T-helper 9 cell (primary cell): Measurements from ENCODE around the gene MYL12A.

Experiments
- DNase-seq: peaks from one replicate; pipeline ENCODE4 v3.0.0-alpha.2; 2020

The MYL12A gene

DNA sequence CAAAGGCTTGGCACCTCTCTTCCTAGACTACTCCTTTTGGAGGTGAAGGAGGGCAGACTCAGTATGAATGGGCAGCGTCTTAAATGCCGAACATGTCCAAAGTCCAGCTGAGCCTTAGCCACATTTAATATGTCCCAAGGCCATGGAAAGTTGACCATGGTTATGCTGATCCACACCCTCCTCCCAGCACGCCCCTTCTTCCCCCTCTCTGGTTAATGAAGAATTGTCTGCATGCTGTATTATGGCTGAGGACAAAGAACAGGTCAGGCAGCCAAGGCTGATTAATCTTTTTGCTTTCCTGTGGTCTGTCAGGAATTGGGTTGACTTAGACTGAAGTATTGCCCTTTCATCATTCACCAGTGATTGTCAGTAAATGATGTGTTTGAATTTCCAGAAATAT is 22.0 kb upstream of the MYL12A start:
- no peak for DNase-seq

DNA sequence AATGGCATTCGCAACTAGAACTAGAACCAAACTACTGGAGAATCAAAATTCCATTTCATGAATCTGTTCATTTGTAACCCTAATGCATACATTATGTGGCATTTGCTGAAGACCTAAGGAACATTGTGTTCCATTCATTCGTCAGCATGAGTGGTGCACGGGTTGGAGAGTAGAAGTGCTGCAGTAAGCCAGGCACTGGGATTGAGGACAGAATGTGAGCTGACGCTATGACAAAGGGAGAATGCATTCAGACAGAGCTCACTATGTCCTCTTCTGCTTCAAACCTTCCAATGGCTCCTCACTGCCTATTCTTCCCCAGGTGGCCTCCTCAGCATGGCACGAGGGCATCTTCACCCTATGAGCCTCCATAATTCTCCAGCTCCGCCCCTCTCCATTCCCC is 21.6 kb upstream of the MYL12A start:
- no peak for DNase-seq

DNA sequence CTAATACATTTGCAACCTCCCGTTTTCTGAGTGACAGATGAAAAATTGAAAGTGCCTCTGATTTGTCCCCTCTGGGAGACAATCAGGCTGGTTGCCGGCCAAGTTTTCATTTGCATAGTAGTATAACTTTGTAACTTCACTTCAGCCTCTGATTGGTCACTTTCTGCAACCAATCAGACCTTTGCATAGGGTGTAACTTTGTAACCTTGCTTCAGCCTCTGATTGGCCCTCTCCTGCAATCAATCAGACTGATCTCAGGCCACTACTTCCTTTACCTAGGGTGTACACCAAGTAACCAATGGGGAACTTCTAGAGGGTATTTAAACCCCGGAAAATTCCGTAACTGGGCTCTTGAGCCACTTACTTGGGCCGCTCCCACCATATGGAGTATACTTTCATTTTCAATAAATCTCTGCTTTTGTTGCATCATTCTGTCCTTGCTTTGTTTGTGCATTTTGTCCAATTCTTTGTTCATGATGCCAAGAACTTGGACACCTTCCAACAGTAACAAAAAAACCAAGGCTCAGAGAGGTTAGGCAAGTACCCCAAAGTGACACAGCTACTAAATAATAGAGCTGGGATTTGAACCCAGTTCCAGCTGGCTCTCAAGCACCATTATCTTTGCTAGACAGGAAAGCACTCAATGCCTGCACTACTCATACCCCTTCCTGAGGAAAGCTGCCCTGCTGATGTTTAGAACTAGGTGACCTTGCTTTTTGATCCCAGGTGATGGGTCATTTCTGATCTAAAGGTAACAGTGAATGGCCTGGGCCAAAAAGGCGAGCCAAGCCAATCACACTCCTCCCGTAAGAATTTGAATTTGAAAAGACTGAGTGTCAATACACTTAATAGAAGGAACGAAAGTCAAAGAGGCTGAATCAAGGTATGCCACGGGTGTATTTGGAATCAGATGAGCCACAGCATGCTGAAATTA is 16.9 kb upstream of the MYL12A start:
- DNase-seq = no peak

DNA sequence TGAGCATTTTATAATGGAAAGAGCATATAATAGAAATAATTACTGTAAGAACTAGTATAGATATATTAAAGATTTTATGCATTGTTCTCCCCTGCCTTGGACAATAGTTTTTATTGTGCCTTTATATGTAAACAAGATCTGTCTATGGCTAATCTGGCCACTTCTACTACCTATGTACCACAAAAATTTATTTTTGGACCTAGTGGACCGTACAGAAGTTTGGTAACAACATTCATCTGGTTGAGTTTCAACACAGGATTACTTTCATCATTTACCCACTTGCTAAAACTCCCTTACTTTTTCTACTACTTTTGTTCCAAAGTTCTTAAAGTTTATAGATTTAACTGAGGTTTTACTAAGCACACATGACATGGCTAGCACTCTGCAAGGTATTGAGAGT is 14.6 kb upstream of the MYL12A start:
- no peak for DNase-seq

DNA sequence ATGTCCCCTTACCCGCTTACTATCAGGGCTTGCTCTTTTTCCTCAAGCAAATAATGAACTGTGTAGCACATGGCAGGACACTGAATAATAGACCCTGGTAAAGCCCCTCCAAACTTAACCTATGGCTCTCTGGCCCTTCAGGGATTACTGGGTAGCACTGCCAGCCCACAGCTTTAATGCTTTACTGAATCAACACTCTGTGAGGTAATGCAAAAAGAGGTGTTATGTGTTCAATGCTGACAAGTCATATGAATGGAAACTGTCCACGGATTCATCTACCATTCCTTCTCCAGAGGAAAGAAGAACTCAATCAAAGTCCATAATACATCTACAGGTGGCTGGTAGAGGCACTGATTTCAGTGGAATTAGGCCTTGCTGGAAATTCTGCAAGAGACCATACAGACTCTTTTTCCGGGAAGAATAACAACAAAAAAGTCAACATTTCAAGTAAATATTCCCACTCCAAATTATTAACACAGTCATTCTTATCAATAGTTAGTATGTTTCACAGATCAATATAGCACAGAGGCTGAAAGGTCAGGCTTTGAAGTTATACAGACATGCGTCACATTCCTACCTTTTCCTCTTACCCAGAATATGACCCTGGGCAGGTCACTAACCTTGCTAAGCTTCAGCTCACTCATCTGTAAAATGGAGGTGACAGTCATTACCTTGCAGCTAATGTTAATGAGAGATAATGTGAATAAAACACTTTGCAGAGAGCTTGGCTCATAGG is 14.0 kb upstream of the MYL12A start:
- DNase-seq = no peak

DNA sequence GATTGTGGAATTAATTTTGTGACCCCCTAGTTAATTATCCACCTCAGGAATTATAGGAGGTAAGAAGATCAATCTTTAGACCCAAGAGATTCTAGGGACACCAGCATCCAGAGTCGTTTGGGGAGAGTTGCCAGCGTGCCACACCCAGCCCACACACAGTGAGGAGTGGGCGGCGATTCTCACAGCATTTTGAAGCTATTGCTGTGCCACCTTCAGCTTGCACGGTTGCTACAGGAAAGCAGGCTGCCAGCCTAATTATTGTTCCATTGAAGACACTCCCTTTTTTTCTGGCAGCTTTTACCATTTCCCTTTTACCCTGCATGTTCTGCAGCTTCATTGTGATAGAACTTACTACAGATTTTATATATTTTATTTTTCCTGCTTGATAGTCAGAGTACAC is 13.1 kb upstream of the MYL12A start:
- DNase-seq = no peak

DNA sequence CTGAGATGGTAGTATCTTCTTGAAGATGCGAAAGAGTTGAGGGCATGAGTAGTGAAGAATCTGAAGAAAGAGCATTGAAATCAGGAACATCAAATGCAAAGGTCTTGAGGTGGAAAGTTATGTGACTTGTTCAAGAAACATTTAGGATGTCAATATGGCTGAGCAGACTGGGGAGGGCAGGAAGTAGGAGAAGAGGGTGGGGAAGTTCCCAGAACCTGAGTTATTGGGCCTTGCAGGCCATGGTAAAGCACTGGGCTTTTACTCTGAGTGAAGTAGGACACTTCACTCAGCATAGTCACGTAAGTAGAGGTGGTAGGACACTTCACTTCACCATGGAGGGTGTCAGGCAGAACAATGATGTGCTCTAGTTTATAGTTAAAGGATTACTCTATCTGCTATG is 11.8 kb upstream of the MYL12A start:
- no peak for DNase-seq

DNA sequence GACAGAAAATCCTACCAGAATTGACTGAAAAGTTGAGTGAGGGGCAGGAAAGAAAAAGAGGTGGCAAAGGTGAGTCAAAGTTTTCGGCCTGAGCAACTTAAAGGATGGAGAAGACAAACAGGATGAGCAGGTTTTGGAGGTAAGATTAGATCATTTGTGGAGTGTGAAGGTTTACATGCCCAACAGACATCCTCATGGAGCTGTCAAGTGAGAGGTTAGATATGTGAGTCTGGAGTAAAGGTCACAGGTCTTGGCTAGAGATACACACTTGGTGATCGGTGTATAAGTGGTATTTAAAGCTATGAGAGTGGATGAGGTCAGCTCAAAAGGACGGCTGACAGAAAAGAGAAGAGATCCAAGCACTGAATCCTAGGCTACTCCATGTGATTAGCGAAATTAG is 11.1 kb upstream of the MYL12A start:
- DNase-seq = no peak

DNA sequence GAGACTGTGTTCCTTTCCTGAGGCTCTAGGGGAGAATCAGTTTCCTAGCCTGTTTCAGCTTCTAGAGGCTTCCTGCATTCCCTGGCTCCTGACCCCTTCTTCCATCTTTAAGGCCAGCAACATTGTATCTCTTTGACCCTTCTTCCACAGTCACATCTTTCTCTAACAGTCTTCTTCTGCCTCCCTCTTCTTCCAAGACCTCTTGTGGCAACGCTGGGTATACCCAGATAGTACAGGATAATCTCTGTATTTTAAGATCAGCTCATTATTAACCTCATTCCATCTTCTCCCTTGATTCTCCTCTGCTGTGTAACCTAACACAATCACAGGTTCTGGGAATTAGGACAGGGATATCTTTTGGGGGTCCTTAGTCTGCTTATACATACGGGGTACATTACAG is 8.9 kb upstream of the MYL12A start:
- no peak for DNase-seq

DNA sequence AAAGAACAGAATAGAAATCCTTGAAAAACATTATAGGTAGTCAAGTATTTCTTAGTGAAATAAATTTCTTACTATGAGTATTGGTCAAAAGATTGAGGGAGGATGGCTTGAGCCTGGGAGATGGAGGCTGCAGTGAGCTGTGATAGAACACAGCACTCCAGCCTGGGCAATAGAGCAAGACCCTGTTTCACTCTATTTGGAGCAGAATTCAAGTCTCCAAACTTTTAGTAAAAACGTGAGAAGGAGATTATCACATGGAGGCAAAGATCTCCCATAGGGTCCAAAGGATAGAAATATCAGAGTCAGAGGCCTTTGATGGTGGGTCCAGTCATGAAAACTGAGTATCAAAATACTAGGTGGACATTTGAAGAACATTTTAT is 2.4 kb upstream of the MYL12A start:
- DNase-seq = no peak

DNA sequence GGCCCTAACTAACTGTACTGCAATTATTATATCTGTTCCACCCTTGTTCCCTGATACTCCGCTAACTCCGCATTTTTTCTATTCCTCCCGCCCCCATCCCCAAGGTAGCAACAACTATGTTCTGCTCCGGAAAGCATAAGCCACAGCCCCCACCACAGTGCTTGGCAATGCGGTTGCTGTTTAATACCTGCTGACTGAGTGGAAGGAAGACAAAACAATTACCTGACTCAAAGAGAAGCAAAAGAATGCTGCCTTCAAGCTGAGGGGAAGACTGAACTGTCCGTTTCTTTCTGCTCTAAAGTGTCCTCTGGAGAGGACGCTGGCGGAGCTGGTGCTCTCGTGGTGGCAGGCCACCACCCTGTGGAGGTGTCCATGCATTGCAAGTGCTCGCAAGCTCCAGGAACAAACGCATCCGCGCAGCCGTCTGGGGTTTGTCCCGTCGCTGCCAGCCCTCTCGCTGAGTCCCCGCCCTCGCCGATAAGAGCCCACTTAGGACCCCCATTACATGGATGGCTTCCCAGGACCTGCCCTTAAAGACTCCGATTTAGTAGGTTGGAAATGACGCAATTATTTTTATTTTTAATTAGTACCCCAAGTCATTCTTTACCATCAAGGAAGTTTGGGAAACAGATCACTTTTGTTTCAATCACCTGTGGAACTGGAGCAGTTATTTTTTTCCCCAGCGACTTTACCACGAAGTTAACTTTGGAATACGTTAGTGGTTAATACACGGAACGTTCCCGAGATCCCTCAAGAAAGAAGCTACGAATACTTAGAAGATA is 1.6 kb upstream of the MYL12A start:
- peak; percentile 55 for DNase-seq

DNA sequence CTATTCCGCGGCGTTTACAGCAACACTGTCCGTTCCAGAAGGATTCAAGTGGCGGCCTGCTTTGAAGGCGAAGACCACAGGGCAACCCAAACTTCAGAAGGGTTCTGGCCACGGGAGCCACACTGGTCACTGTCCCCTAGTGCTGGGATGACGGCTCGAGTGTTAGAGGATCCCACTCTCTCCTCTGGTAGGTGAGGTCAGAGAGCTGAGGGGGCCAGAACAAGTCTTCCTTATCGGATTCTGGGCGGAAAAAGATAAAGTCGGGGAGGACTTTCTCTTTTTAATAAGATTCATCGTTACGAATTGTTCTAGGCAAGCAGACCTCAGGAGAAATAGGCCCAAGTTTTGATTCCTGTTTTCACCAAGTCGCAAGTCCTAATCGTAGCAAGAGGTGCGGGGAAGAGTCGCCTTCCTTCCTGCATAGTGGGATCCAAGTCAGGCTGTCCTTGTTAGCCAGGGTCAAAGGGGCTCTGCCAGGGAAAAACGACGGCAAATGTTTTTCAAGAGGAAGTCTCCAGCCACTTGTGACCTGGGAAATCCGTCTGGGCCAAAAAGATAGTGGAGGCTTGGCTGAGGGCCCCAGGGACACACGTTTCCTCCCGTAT is 864 bp upstream of the MYL12A start:
- DNase-seq = no peak

DNA sequence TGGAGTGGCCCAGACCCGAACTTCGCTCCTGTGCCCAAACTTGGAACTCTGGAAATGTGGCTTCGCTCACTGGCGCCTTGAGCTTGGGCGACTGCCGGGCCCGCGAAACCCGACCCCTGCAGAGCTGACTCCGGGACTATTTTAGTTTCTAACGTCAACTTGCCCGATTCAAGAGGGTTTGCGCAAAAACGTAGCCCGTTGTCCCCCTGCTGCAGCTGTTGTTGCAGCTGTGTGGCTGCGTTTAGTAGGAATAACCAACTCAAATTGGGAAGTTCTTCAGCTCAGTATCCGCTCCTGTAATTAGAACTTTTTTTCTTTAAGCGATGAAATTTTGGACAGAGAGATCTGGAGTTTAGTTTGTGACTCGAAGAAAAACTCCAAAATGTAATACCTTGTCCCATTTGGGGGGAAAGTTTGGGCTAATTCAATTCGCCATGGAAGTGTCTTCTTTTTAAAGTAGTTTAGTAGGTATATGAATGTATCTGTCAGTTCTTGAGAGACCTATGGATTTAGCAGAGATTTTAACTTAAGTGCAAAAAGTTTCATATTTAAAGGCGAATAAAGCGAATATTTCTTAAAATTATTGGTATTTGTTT is 559 bp downstream of the MYL12A start:
- DNase-seq = no peak

DNA sequence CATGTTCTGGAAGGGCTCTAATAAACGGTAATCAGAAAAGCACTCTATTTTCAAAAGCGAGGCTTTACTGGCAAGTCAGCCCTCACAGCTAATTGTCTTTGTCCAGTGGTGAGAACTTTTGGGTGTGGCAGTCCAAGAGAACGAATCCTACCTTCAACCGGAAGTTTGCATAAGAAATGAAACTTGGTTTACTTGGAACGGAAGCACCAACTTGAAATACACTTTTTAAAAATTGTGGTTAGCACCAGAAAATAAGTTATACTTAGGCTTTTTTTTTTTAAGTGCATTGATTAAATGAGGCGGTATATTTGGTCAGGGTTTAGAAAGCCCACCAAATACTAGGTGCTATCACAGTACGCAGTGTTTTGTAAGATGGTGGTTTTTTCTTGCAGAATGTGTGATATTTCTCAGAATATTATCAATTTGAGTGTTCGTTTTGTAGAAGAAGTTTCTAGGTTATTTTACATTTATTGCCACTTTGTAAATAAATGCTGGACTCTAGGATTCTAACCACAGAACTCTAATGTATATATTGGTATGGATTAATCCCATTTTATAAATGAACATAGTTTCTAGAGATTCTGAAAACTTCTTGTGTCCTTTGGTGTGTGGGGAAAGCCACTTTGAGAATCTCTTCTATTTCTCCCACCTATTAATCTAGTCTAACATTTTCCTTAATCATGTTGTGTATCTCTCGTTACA is 1.2 kb downstream of the MYL12A start:
- DNase-seq = no peak

DNA sequence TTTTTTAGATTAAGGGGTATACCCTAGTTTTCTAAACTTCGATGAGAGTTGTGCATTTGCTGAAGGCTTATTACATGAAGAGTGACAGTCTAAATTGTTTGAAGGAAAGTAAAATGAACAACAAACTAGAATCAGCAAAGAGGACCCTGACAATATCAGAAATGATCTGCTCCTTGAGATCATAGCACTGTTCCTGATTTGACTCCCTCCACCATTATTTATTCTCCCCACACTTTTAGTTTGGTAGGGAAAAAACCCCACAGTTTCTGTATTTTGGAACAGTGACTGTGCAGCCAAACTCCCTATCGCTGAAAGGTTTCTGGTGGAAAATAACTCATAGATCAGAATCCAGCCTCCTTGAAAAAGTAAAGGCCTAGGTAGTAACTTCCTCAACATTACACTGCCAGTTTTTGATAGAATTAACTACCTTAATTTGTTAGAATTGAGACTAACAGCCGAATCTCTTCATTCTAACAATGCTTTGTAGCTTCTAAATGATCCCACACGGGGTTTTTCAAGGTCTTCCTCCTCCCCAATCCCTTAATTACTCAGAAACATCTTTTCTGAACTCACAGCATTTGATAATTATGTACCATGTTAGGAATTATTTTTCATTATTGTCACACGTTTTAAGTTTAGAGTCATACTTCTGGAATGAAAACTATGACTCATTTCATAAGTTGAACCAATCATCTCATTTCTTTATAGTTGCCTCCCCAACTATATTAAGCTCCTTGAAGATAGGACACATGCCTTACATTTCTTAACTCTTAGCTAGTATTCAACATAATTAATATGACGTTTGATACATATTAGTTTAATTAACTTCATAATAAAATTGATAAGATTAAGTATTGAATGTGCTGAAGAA is 2.9 kb downstream of the MYL12A start:
- DNase-seq = no peak

DNA sequence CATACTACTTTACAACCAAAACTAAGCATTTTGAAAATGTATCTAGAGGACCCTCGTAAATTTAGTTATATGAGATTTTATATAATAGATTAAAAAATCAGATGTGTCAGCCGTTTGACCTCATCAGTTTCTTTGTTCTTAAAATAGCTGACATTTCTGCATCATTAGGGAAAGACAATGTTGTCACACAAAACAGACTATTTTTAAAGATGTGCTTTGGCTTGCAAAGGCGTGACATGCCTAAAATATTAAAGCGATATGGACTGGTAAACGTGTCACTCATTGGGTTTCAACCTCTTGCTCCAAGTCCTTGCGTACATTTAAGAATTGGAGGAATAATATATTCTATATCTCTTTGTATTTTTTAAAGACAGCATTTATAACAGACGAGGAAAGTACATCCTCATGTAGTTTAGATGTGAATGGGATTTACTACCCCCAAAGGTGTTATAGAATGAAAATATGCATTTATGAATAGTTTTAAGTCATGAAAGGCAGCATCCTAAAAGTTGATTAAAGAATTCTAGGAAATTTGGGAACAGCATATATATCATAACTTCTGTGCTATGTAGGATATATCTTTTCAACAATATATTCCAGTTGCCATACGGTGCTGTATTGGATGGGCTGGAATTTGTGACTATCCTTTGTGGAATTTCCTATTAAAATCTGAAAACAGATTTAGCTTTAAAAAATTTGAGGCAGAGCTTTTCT is 3.8 kb downstream of the MYL12A start:
- no peak for DNase-seq

DNA sequence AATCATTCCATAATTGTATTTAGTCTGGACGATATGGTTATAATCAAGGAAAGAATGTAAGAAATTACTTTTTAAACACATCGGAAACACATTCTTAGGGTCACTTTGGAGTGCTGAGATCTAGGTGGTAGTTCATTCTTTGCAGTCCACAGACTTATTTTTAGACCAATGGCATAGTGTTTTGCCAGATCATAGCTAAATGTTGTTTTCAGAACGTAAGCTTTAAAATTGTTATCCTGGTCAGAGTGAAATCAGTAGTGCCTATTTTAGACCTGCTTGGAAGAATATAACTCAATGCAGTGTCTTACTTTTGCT is 4.3 kb downstream of the MYL12A start:
- no peak for DNase-seq

DNA sequence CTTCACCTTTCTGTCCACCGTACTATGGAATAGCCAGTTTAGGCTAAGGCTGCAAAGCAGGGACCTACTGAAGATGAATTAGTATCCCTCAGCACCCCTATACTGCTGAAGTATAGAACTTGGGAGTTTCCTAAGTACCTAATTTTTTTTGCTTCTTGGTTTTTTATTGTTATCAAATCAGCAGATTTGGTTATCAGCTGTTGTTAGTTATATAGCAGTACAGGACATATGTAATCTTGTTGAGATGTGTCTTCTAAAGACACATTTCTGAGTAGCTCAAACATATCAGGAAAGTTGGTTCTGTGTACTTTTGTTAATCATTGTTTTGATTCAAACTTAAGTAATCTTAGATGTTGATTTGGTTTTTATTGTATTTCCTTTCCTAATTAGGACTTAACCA is 5.2 kb downstream of the MYL12A start:
- DNase-seq = no peak

DNA sequence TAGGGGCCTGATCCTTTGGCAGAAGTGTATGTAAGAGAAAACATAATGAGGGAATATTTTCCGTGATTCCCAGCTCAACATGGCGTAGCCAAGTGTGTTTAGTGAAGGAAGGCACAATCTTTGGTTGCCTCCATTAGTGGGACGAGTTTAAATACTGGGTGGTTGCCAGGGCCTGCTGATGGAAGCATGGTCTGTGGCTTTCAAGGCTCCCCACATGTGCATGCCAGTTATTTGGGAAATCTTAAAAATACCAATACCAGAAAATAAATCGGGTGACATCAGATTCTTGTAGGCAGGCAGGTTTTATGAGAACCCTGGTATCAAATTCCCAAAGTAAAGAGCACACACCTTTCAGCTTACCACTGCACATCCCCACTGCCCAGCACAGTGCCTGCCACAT is 7.1 kb downstream of the MYL12A start:
- no peak for DNase-seq

DNA sequence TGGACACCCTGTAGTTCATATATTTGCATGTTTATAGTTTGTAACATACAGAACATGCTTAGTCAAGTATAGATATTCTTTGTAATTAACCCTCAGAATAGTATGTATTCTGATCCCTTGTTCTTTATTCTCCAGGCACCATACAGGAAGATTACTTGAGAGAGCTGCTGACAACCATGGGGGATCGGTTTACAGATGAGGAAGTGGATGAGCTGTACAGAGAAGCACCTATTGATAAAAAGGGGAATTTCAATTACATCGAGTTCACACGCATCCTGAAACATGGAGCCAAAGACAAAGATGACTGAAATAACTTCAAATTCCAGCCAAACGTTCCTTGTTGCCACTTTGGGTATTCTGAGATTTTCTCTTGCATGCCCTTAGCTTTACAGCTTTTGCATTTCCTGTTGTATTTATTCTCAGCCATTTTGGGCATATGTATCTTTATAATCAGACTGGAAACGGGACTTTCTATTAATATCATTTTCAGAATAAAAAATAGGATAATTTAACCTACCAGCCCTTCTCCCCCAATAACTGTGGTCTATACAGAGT is 8.1 kb downstream of the MYL12A start:
- no peak for DNase-seq
